HG03039 (cell line): ENCODE measurements around the gene ADGRG3.
A peak's percentile ranks its signal among the peaks of the same experiment; 100 is the strongest.

Source experiments
- ATAC-seq: cut with Tn5 transposase; IDR thresholded peaks from one replicate; pipeline ENCODE4 v1.9.1; 2021; ENCODE audit warnings: mild to moderate bottlenecking, moderate library complexity; ENCODE audit not compliant: unreplicated experiment

ADGRG3 gene

GRCh38 chr16:57645691-57646387, 22.3 kb upstream of the ADGRG3 start:
- no peak for ATAC-seq

- ATAC-seq = no peak
Observed at GRCh38 chr16:57646388-57647039, 21.6 kb upstream of the ADGRG3 start.

GRCh38 chr16:57647136-57647875, 20.8 kb upstream of the ADGRG3 start:
- no peak for ATAC-seq

GRCh38 chr16:57648125-57648524, 20.0 kb upstream of the ADGRG3 start:
- no peak for ATAC-seq

GRCh38 chr16:57648581-57649442, 19.3 kb upstream of the ADGRG3 start:
- ATAC-seq = peak; percentile 51

GRCh38 chr16:57649443-57649751, 18.7 kb upstream of the ADGRG3 start:
- ATAC-seq = no peak

GRCh38 chr16:57649846-57650245, 18.3 kb upstream of the ADGRG3 start:
- ATAC-seq = no peak

GRCh38 chr16:57651344-57652333, 16.5 kb upstream of the ADGRG3 start:
- no peak for ATAC-seq

- no peak for ATAC-seq
Observed at GRCh38 chr16:57652695-57653471, 15.2 kb upstream of the ADGRG3 start.

GRCh38 chr16:57653936-57654335, 14.2 kb upstream of the ADGRG3 start:
- no peak for ATAC-seq

- no peak for ATAC-seq
Observed at GRCh38 chr16:57656342-57656955, 11.7 kb upstream of the ADGRG3 start.

GRCh38 chr16:57657228-57657627, 10.9 kb upstream of the ADGRG3 start:
- ATAC-seq = no peak

- no peak for ATAC-seq
Observed at GRCh38 chr16:57658130-57658877, 9.8 kb upstream of the ADGRG3 start.

GRCh38 chr16:57658878-57659674, 9.0 kb upstream of the ADGRG3 start:
- no peak for ATAC-seq

GRCh38 chr16:57660715-57661463, 7.2 kb upstream of the ADGRG3 start:
- no peak for ATAC-seq

- no peak for ATAC-seq
Observed at GRCh38 chr16:57661510-57661909, 6.6 kb upstream of the ADGRG3 start.
